ENCODE results near the gene CLCN3.
A peak's percentile ranks its signal among the peaks of the same experiment; 100 is the strongest.
"Not testable (repeated sequence)": the region's sequence is repeated elsewhere in the genome, so short reads cannot be mapped to it uniquely, and the experiment has no call there.

CLCN3 gene

GRCh38 chr4:169720529-169720928, 100.2 kb downstream of the CLCN3 start:
- DNase-seq: no peak

- DNase-seq: no peak
Measured at GRCh38 chr4:169723207-169723965, 103.0 kb downstream of the CLCN3 start.

DNA sequence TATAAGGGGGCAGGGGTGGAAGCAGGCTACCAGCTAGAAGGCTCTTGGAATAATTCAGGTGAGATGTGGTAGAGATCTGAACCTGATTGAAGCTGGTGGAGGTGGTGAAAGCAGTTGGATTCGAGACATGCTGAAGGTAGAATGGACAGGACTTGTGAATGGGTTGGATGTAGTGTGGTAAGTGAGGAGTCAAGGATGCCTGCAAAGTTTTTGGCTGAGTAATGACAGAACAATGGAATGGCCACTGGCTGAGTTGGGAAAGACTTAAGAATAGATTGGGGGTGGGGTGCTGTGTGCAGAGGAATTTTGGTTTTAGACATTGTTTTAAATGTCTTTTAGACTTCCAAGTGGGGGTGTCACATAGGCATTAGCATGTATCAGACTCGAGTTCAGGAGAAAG, 103.9 kb downstream of the CLCN3 start:
- DNase-seq: no peak

DNA sequence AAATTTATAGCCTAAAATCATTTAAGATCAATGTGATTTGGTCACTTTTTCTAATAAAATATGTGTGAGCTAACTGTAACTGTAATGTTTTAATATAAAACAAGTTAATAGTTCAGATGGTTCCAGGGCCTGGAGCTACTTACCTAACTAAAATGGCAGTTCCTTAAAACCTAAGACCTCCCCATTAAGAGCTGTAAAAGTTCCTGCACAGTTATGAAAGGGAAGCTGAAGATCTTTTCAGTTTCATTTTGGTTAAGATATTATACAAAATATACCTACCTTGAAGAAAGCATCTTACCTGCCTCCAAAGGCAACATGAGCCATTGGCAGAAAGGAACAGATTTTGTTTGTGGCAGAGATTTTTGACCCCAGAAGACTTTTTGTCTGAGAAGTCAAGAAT, 107.2 kb downstream of the CLCN3 start:
- DNase-seq: no peak

DNA sequence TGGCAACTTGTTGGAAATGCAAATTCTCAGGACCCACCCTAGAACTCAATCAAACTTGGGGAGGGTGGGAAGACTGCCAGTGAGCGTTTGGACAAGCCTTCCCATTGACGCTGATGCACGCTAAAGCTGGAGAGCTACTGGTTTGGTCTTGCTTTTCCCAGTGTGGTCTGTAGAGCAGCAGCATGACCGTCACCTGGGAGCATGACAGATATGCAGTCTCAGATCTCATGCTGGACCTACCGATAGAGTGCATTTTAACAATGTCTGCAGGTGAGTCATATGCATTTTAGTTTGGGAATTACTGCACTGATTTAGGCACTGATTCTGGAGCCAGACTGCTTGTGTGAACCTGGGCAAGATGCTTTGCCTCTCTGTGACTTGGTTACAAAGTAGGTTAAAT, 110.2 kb downstream of the CLCN3 start:
- no peak for DNase-seq

DNA sequence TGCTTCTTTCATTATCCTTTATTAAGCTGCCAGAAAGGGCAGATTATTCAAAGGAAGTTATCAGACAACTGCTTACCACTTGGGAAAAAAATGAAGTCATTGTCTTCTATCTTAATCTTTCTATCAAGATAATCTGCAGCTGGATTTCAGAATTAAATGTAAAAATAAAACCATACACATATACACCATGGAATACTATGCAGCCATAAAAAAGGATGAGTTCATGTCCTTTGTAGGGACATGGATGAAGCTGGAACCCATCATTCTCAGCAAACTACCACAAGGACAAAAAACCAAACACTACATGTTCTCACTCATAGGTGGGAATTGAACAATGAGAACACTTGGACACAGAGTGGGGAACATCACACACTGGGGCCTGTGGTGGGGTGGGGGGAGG, 118.2 kb downstream of the CLCN3 start:
- not testable (repeated sequence) for DNase-seq

GRCh38 chr4:169741569-169741968, 121.2 kb downstream of the CLCN3 start:
- no peak for DNase-seq

GRCh38 chr4:169744601-169745000, 124.2 kb downstream of the CLCN3 start:
- no peak for DNase-seq

DNA sequence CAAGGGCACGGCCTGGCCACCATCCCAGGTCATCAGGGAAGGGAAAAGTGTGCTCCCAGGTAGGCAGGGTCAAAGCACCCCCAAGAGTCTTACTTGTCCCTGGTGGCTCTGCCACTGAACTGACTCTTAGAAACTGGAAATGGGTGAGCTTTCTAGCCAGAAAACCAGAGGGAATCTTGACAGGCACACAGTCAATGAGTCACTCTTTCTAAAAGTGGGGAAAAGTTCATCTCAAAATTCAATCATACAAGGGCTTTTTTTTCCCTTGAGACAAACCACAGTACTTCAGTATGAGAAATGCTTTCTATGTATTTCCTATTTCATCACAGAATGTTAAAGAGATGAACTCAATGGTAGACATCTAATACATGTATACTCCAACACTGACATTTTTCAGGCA, 124.9 kb downstream of the CLCN3 start:
- no peak for DNase-seq

DNA sequence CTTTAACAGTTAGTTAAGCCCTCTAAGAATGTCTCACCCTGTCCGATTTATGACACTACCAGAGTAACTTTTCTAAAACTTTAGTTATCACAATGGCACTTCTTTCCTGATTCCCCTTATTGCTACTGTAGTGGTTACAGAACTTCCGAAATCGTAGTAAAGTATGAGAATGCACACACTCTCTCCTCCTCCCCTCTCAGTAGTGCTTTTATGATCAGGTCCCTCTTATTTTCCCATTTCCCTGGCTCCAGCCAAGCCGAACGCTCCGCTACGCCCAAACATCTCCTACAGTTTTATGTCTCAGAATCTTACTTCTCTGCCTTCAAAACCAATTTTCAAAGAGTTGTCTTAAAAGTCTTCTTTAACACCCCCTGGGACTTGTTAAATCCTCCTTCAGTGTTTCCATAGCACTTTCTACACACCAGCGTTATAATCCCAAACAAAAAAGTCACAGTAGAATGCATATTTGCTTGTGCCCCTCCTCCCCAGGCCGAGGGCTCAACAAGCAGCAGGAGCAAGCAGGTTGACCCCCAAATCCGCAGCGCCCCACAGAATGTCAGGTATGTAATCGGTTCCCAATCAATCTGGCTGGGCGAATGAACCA, 136.7 kb downstream of the CLCN3 start:
- no peak for DNase-seq

DNA sequence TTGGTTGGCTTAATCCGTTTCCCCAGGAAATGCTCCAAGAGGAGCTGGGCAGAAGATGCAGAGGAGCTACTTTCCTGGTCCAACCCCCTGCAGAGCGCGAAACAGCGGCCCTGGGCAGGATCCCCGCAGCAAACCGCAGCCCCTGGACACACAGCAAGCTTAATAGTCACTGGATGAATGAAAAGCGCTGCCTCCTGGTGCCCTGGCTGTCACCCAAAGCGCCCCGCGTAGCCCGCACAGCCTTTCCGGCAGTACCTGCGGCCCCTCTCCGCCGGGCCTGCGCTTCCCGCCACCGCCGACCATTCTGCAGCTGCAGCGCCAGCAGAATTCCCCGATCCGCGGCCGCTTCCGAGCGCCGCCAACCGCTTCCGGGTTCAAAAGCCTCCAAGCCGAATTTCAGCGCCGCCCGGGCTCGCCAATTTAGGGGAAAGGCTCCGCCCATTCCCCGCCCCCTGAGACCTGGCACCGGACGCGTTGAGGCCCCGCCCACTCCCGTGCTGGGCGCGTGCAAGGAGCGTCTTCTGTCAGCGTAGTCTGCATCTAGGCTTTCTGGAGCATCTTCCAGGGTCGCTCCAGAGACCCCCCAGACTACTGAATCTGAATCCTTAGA, 137.3 kb downstream of the CLCN3 start, which contains the start of gene HPF1:
Gene HPF1 (minus strand): TSS at position 370 of the 610 bp plus-strand sequence. CDS start 67 bp downstream, at position 303.
- peak; percentile 33 to 79 for DNase-seq

DNA sequence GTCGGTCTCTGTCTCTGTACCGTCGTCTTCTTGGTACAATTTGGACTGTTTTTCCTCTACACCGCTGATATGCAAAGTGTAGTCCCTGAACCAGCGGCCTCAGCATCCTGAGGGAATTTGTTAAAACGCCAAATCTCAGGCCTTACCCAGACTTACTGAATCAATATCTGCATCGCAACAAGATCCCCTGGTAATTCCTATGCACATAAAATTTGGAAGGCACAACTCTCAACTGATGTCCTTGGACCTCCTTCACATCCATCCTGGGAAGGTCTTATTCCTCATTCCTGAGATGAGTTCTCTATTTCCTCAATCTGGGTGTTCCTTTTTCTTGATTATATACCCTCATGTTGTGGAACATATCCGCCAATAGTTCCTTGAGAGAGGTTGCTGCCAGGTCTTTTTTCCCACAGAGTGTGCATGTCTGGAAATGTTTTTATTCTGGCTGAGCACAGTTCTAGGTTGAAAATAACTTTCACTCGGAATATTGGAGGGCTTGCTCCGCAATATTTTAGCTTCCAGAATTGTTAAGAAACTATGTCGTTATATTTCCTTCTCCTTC, 138.1 kb downstream of the CLCN3 start:
- no peak for DNase-seq

GRCh38 chr4:169761846-169762245, 141.5 kb downstream of the CLCN3 start:
- no peak for DNase-seq

DNA sequence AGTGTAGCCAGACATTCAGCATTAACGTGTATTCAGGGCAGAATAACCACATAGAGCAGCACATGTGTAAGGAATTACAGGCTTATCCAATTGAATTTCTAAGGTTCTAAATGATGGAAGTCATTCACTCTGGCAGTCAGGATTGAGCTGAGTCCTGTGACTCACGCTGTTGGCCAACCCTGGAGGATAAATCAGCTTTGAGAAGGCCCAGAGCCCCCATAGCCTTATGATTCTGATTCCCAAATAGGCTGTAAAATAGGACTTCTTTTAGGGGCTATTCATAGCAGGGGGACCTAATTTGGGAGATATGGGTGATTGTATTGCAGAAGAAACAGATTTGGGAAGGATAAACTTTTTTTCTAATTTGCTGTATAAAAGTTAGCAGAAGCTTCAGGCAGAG, 145.5 kb downstream of the CLCN3 start:
- no peak for DNase-seq

DNA sequence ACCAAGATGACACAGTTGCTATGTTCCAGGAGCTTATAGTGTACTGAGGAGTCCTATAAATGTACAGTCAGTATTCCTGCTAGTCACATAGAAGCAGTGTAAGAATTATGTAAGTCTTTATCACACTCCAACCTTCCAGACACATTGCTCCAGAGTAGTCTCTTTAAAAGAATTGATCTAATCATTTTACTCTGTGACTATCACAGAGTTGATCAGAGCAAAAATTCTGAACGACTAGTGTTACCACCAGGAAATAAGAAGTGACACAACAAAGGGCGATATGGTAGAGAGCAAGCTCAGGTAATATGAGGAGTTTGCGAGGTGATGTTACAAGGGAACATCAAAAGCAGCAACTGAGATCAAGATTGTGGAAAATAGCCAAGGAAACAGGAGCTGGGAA, 146.4 kb downstream of the CLCN3 start:
- DNase-seq: no peak

- no peak for DNase-seq
Measured at GRCh38 chr4:169768385-169768784, 148.0 kb downstream of the CLCN3 start.

GRCh38 chr4:169770416-169770815, 150.0 kb downstream of the CLCN3 start:
- DNase-seq: no peak

- DNase-seq: not testable (repeated sequence)
Measured at GRCh38 chr4:169771556-169772080, 151.2 kb downstream of the CLCN3 start.

Data from NCI-H187 (cell line).